ENCODE results near the gene DNASE1L3.
"Not testable (repeated sequence)": the region's sequence is repeated elsewhere in the genome, so short reads cannot be mapped to it uniquely, and the experiment has no call there.

Gene DNASE1L3

DNA sequence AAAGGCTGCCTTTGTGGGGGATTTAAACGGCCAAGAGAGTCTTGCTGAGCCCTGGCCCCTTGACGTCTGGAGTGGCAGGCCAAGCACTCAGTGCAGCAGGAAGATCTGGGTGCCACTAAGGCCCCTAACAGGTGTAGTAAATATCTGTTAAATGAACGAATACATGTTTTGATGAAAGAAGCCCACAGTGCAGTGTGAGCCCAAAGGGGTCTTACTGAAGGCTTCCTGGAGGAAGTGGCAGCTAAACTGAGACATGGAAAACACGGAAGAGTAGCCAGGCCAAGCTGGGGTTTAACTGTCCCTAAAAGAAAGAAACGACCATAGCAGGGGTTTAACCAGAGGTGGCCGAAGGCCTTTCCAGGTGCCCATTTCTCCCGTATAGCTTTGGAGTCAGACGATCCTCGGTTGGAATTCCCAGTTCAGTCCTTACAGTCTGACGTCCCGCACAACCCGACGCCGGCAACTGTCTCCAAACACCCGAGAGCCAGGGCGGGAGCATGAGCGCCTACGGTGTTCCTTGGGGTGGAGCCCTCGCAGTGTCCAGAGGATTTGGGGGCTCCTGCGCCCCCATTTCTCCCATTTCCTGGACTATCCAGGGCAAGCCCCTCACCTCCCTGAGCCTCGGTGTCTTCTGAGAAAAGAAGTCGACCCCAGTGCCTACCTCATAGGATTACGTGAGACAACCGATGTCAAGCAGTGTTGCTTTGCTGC lies 25.9 kb upstream of the DNASE1L3 start:
- no peak for DNase-seq (ENCODE audit: low spot score)

DNA sequence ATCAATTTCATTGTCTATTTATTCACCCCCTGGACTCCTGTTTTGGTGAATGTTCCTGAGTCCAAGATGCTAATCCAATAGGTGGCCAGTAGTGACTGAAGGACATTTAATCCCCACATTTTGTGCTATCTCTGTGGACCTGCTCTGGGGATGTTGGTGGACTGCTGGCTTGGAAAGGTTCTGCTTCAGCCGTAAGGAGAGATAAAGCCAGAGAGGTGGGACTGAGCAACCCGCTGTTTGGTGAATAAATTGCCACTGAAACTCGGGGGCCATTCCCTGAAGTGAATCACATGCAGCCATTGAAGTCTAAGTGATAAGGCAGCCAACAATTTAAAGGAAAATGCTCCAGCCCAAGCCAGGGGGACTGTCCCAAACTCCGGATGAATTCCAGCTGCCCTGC lies 25.2 kb upstream of the DNASE1L3 start:
- no peak for DNase-seq (ENCODE audit: low spot score)

DNA sequence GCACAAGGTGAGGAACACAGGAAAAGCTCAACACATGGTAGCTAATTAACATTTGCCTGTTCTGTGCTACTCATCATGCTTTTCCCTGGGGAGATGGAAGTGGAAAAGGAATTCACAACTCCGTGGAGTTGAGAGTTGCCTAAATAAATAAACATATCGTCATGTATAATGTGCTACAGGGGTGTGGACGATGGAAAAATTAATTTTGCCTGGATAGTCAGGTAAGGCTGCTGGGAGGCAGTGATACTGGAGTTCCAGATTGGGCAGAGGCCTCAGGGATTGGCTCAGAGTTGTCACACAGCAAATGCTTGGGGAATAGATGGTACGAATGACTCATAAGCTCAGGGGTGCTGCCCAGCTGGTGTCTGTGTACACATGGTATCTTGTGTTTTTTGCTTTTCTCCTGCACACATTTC lies 23.8 kb upstream of the DNASE1L3 start:
- no peak for DNase-seq (ENCODE audit: low spot score)

DNA sequence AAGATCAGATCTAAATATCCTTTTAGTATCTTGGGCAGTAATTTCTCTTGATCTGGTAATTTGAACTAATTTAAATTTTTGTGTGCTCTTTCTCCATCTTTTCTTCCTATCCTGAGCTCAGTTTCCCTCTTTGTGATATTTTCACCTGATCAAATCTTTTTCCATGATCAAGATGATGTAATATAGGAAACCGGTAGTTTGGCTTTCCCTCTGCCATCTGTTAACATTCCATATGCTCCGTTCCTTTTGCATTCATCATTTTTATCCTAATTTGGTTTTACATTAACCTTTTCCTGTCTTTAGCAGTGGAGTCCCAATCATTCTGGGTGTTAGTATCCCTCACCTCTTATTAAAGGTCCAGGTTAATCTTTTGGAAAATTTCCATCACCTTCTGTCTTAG lies 20.9 kb upstream of the DNASE1L3 start:
- DNase-seq (ENCODE audit: low spot score), result no peak

DNA sequence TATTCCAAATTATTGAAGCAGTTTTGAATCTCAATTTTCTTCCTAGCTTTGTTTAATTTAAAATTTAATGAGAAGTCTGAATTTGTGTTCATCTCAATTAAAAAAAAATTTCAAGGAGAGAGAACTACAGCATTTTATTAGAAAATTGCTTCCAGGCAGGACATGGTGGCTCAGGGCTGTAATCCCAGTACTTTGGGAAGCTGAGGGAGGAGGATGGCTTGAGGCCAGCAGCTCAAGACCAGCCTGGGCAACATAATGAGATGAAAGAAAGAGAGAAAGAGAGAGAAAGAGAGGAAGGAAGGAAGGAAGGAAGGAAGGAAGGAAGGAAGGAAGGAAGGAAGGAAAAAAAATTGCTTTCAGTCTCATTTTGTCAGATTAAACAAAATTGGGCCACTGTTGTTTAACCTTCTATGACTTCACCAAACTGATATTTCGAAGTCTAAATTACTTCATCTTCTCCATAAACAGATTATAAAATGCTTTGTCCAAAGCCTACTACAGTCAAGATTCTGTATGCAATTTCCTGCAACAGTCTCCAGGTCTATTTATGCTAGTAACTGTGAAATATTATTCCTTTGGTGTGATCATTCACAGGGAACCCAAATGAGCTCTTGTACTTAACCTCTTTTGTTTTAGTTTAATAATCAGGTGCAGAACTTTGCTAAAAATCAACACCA lies 20.2 kb upstream of the DNASE1L3 start:
- DNase-seq (ENCODE audit: low spot score), result no peak

DNA sequence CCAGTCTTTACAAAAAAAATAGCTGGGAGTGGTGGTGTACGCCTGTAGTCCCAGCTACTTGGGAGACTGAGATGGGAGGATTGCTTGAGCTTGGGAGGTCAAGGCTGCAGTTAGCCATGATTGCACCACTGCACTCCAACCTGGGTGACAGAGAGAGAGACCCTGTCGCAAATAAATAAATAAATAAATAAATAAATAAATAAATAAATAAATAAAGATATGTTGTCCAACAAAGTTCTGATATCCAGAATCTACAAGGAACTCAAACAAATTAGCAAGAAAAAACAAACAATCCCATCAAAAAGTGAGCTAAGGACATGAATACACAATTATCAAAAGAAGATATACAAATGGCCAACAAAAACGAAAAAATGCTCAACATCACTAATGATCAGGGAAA lies 17.2 kb upstream of the DNASE1L3 start:
- DNase-seq (ENCODE audit: low spot score), result not testable (repeated sequence)

DNA sequence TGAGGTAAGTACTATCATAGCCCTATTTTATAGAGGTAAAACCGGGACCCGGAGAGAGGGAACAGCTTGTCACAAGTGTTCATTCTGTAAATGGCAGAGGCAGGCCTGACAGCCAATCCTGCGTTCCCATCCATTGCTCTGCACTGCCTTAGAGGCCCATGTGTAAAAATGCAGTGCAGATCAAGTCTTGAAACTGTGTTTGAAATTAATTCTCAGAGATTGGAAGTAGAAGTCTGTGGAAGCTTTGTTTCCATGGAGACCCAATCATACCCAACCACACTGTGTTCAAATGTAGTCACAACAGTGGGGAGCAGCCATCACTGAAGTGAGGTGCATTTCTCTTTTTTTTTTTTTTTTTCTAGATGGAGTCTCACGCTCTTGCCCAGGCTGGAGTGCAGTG lies 13.1 kb upstream of the DNASE1L3 start:
- DNase-seq (ENCODE audit: low spot score), result no peak

DNA sequence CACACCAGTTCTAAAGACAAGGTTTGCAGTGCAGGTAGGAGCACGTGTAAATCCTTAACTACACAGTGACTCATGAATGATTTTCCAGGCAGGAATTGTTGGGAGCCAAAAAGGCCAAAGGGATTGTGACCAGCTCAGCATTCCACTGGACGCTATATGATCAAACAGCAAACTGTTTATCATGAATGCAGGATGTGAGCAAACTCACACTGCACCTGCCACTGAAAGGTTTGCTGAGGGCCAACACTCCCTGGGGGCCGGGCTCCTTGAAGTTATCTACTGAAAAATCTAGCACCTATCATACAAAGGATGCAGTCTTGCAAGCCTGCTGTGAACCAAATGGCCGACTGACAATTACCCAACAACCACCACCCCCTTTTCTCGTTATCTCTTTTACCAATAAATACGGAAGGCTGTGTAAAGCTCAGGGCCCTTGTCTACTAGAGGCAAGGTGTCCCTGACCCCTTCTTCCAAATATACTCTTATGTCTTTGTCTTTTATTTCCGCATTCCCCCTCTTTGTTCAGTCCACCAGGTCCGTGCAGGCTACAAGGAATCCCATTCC lies 11.5 kb upstream of the DNASE1L3 start:
- no peak for DNase-seq (ENCODE audit: low spot score)

DNA sequence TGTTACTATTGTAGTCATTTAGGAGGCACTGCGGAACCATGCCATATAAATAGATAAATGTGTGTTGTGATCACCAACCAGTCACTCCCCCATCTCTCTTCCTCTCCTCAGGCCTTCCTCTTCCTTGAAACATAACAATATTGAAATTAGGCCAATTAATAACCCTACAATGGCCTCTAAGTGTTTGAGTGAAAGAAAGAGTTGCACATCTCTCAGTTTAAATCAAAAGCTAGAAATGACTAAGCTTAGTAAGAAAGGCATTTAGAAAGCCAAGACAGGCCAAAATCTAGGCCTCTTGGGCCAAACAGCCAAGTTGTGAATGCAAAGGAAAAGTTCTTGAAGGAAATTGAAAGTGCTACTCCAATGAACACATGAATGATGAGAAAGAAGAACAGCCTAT lies 8.1 kb upstream of the DNASE1L3 start:
- DNase-seq (ENCODE audit: low spot score), result no peak

DNA sequence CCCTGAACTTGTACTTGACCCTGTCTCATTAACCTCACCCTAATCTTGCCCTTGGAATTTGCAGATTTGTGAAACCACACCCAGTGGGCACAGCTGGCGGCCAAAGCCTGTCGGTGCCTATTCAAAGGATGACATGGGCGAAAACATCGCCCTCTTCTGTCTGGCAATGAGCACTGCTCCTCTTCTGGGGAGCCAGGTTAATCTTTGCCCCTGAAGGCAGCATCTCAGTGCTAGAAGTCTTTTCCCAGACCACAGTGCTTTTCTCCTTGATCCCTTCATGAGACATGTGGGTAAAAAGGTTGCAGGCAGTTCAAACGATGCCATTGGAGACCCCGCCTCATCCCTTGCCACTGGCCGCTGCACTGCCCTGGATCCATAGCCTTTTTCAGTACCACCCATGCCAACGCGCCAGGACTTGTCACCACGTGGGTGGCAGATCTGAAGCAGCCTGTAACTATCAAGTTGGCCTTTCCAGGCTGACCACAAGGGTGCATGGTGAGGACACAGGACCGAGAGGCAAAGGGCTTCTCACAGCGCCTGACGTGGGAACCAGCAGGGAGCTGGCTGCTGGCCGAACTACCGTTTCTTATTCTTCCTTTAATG lies 6.5 kb upstream of the DNASE1L3 start:
- peak; percentile 85 for DNase-seq (ENCODE audit: low spot score)

DNA sequence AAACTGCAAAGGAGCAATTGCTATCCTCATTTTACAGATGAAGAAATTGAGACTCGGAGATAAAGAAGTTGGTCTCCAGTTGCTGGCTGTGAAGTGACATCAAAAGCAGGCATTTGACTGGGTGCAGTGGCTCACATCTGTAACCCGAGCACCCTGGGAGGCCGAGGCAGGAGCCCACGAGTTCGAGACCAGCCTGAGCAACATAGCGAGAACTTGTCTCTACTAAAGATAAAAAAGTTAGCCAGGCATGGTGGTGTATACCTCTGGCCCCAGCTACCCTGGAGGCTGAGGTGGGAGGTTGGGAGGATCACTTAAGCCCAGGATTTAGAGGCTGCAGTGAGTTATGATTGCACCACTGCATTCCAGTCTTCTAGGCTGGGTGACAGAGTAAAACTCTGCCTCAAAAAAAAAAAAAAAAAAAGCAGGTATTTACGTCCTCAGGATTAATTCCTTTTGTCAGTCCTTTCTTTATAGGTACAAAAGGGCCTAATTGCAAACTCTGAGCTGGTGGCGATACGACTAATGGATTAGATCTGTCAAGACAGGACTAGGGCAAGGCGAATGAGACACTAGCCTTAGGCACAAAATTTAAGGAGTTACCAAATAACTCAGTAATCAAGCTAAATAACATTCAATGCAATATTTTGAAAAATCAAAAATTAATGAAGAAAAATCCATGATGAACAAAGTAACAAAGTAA lies 5.9 kb upstream of the DNASE1L3 start:
- no peak for DNase-seq (ENCODE audit: low spot score)

DNA sequence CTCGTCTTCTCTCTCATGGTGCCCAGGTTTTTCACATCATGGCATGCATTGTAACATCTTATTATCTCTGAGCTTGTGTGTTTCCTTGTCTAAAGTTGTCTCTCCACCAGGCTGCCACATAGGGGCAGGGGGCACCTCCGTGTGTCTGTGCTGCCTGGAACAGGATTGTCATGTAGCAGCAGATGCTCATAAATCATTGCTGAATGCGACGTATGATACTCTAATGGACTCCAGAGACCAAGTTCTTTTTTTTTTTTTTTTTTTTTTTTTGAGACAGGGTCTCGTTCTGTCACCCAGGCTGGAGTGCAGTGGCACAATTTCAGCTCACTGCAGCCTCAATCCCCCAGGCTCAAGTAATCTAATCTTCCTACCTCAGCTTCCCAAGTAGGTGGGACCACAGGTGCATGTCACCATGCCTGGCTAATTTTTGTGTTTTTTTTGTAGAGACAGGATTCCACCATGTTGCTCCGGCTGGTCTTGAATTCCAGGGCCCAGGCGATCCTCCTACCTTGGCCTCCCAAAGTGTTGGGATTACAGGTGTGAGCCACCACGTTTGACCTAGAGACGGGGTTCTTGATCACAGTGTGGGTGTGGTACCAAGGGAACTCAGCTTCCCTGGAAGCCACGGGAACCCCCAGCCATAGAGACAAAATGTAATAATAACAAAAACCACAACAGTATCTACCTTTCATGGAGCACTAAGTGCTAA lies 4.7 kb upstream of the DNASE1L3 start:
- no peak for DNase-seq (ENCODE audit: low spot score)

DNA sequence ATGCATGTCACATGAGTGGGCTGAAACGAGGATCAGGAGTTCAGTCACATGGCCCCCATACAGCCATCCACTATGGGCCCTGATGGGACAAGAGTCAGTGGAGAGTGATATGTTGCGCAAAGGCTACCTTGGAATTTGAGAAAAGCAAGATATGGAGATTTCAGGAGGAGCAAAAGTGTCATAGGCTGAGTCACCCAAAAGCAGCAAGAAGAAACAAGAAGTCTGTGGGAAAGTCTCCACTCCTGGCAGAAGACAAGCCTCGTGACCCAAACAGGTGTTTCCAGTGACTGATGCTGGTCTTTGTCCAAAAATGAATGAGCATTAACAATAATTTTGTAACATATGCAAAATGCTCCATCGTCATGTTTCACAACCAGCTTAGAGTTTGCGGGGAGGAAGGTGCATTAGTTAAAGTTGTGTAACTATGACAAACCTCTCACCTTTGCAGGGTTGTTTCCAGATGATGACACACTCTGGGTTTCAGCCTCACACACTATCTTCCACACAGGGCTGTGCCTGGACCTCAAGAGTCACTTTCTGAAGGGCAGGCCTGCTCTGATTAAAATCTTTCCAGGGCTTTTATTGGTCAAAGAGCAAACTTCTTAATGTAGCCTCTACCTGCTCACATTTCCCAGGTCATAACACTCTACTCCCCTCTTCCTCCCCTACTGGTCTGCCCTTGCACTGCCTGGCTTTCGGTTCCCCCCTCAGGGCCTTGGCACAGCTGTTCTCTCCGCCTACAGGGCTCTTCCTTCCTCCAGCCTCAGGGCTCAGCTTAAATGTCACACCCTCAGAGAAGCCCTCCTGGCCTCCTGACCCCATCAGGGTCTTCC lies 3.9 kb upstream of the DNASE1L3 start:
- DNase-seq (ENCODE audit: low spot score), result no peak

DNA sequence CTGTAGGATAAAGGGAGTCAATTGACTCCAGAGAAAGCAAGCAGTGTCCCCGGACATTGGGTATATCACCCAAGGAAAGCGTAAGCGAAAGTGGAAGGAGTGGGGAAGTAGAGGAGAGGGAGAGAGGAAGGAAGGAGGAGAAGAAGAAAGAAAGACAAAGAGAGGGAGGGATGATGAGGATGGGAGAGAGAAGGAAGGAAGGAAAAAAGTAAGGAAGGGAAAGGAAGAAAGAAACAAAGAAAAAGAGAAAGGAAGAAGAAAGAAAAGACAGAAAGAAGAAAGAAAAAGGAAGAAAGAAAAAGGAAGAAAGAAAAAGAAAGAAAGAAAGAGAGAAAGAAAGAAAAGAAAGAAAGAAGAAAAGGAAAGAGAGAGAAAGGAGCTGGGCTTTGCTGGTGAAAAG lies 839 bp downstream of the DNASE1L3 start:
- no peak for DNase-seq (ENCODE audit: low spot score)

DNA sequence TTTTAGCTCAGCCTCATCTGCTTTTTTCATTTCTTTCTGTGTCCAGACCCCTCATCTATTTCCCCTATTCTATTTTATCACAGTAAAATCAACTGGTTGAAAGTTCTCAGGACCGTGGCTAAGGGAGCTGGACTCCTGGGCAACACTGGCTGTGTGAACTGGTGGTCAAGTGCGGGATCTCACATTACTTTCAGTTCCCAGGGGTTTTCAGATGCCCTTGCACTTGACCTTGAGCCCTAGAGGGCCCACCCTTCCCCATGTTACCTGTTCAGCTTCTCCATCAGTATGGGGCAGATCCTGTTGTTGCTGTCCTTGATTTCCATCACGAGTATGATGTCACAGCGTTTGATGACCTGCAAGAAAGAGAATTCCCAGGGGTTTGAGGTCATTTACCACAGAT lies 2.8 kb downstream of the DNASE1L3 start:
- DNase-seq (ENCODE audit: low spot score), result no peak

DNA sequence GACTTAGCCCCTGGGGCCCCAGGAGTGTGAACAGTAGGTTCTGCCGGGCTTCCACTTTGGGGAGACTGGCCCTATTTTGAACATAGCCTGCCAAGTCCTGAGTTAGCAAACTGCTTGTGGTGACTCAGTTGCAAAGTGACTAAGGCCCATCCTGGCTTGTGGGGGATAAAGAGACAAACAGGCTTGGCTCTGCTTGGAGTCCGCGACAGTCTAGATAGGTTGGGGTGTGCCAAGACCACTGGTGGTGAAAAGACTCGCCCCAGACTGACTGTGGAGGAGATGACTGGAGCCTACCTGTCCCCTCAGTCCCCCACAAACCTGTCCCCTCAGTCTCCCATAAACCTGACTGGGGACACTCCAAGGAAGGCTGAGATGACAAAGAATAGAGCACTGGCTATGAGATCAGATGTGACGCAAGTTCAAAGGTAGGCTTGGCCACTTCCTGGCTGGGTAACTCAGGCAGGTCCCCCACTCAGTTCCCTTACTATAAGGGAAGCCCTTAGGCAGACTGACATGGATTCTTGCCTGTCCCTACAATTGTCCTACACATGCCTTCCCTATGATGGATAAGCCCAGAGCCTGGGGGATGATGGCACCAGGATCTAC lies 4.3 kb downstream of the DNASE1L3 start:
- no peak for DNase-seq (ENCODE audit: low spot score)

DNA sequence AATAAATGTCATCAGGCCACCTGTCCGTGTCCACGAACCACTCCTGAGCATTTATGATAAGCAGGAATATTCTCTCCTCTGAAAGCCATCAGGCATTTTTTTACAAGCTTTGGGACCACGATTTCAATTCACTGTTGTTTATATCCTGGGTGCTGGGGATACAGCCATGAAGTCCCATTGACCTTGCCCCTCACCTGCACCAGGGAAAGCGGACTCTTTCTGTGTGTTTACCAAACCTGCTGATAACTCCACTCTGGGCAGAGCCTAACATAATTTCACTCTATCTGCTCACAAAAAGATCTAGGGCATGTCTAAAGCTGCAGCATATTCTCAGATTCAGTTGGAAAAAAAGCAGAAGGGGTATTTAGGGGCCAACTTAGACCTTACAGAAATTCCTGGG lies 4.8 kb downstream of the DNASE1L3 start:
- no peak for DNase-seq (ENCODE audit: low spot score)

DNA sequence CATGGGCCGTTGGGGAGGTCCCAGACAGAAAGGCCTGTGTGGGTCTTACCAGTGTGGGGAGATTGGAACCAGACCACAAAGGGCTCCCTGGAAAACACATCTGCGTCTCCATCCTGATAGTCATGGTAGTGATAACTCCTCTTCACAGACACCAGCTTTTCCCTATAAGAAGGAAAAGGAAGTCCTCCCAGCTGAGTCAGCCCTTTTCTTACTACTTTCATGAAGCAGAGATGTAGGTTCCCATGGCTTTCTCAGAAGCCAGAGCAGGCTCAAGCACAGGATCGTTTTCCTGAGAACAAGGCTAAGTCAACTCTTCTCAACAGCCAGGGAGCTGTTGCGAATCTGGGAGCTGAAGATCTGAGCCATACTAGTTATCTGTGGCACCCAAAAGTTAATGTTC lies 6.1 kb downstream of the DNASE1L3 start:
- DNase-seq (ENCODE audit: low spot score), result no peak

DNA sequence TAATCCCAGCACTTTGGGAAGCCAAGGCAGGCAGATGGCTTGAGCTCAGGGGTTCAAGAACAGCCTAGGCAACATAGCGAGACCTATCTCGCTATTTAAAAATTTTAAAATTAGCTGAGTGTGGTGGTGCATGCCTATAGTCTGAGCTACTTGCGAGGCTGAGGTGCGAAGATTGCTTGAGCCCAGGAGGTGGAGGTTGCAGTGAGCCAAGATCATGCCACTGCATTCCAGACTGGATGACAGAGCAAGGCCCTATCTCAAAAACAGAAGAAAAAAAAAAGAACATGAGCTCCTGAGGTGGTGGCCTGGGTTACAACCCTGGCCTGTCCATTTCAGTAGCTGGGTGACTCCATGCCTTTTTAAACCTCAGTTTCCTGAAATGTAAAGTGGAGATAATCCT lies 7.2 kb downstream of the DNASE1L3 start:
- no peak for DNase-seq (ENCODE audit: low spot score)

DNA sequence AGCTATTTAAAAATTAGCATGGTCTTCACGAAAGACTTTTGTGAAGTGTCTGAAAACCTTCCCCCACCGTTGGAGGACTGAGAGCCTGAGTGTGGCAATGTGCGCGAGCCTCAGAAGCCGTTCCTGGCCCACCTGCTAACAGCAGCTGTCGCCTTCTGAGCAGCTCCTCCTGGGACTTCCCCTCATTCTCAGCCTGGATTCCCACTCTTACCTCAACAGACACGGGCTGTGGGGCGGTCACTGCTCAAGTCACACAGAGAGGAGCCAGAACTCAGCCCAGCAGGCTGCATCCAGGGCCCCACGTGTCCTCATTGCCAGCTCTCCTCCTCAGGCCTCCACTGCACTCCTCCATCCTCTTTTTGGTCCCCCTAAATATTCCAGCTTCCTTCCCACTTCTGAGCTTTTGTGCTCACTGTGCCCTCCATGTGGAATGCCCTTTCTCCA lies 7.8 kb downstream of the DNASE1L3 start:
- peak; percentile 50 for DNase-seq (ENCODE audit: low spot score)

DNA sequence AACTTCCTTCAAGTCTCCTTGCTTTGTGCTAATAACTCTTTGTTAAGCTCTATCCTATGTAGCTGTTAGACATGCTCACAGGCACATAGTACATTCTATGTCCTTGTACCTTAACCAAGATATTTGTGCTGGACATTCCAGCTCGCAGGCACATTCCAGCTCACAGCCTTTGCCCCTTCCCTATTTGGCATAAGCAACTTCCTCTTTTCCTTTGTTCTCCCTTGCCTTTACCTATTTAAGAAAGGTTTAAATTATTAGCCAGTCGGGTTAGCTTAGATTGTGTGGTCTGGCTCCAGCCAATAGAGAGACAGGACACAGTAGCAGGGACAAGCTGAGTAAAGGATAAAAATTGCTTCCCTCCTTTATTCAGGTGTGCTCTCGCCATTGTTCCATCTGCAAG lies 9.3 kb downstream of the DNASE1L3 start:
- DNase-seq (ENCODE audit: low spot score), result not testable (repeated sequence)
